ENCODE results near the gene GLDN. TPM values are rescaled to one million over a fixed set of nuclear protein-coding genes. Genes with fewer than 3 reads are reported as not detected.

GLDN gene
- total RNA-seq, 1 donor from 2014 or later, result not detected

DNA sequence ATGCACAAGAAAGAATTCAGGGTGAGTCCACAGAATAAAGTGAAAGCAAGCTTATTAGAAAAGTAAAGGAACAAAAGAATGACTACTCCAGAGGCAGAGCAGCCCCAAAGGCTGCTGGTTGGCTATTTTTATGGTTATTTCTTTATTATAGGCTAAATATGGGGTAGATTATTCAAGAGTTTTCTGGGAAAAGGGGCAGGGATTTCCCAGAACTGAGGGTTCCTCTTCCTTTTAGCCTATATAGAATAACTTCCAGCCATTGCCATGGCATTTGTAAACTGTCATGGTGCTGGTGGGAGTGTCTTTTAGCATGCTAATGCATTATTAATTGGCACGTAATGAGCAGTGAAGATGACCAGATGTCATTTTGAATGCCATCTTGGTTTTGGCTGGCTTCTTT is 13.6 kb downstream of the GLDN start:
- no peak overlapping the region for H3K27ac Mint-ChIP-seq (ENCODE audit: unreplicated experiment)
- DNase-seq (ENCODE audit: extremely low spot score, unreplicated experiment), result no peak
- peaks cover 3% of the 10 kb centered on the region for H3K4me1 Mint-ChIP-seq (ENCODE audit: unreplicated experiment)
- no peaks in the 10 kb centered on the region for H3K9me3 Mint-ChIP-seq (ENCODE audit: unreplicated experiment)
- TF ChIP-seq, protein P1, sequence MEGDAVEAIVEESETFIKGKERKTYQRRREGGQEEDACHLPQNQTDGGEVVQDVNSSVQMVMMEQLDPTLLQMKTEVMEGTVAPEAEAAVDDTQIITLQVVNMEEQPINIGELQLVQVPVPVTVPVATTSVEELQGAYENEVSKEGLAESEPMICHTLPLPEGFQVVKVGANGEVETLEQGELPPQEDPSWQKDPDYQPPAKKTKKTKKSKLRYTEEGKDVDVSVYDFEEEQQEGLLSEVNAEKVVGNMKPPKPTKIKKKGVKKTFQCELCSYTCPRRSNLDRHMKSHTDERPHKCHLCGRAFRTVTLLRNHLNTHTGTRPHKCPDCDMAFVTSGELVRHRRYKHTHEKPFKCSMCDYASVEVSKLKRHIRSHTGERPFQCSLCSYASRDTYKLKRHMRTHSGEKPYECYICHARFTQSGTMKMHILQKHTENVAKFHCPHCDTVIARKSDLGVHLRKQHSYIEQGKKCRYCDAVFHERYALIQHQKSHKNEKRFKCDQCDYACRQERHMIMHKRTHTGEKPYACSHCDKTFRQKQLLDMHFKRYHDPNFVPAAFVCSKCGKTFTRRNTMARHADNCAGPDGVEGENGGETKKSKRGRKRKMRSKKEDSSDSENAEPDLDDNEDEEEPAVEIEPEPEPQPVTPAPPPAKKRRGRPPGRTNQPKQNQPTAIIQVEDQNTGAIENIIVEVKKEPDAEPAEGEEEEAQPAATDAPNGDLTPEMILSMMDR (IDR thresholded peaks at IDR 0.05), result no peak
- no peak overlapping the region for H3K4me3 Mint-ChIP-seq (ENCODE audit: unreplicated experiment)
- peaks cover 30% of the 10 kb centered on the region for H3K27me3 Mint-ChIP-seq (ENCODE audit: unreplicated experiment)
- H3K36me3 Mint-ChIP-seq (ENCODE audit: unreplicated experiment), result no peaks in the 10 kb centered on the region

DNA sequence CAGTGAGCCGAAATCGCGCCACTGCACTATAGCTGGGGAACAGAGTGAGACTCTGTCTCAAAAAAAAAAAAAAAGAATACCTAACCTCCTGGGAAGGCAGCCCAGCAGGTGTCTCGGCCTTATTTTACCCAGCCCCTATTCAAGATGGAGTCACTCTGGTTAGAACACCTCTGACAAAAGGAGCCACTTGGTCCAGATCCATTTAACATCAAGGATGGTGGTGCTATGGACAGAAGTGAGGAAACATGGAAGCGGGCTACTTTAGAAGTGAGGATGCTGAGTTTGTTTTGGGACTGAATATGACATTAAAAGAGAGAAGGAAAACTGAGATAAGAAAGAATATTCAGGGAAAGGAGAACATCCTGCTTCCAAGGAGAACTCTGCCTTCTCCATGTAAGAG is 14.7 kb downstream of the GLDN start:
- Mint-ChIP-seq H3K36me3 (ENCODE audit: unreplicated experiment) (no peaks in the 10 kb centered on the region), H3K9me3 (ENCODE audit: unreplicated experiment) (no peaks in the 10 kb centered on the region), H3K4me1 (ENCODE audit: unreplicated experiment) (peaks cover 3% of the 10 kb centered on the region), H3K4me3 (ENCODE audit: unreplicated experiment) (no peak overlapping the region), H3K27ac (ENCODE audit: unreplicated experiment) (no peak overlapping the region), H3K27me3 (ENCODE audit: unreplicated experiment) (peaks cover 28% of the 10 kb centered on the region)
- TF ChIP-seq, protein P1 (IDR thresholded peaks at IDR 0.05), result no peak
- no peak for DNase-seq (ENCODE audit: extremely low spot score, unreplicated experiment)

DNA sequence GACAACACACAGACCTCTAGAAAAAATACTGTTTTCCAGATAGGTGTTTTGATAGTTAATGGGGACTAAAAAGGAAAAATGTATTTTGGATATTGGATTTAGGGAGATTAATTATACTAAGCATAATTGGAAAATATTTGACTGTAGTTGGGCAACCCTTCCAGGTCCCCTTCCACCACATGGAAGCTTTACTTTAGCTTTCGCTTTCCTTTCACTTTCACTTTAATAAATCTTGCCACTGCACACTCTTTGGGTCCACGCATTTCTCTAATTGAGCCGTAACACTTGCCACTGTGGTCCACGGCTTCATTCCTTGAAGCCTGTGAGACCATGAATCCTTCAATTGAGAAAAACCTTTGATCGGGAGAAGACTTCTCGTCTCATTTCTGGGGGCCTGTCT is 15.5 kb downstream of the GLDN start:
- Mint-ChIP-seq H3K9me3 (ENCODE audit: unreplicated experiment) (no peaks in the 10 kb centered on the region), H3K4me3 (ENCODE audit: unreplicated experiment) (no peak overlapping the region), H3K27ac (ENCODE audit: unreplicated experiment) (no peak overlapping the region), H3K27me3 (ENCODE audit: unreplicated experiment) (peaks cover 25% of the 10 kb centered on the region), H3K4me1 (ENCODE audit: unreplicated experiment) (peaks cover 3% of the 10 kb centered on the region), H3K36me3 (ENCODE audit: unreplicated experiment) (no peaks in the 10 kb centered on the region)
- no peak for DNase-seq (ENCODE audit: extremely low spot score, unreplicated experiment)
- TF ChIP-seq, protein P1 (IDR thresholded peaks at IDR 0.05), result no peak

DNA sequence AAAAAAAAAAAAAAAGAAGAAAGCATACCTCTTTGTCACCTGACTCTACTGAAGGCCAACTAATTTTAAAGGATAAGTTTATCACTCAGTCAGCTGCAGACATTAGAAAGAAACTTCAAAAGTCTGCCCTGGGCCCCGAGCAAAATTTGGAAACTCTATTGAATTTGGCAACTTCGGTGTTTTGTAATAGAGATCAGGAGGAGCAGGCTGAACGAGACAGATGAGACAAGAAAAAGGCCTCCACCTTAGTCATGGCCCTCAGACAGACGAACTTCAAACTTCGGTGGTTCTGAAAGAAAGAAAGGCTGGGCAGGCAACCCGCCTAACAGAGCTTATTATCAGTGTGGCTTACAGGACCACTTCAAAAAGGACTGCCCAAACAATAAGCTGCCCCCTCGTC is 18.5 kb downstream of the GLDN start:
- no peaks in the 10 kb centered on the region for H3K27me3 Mint-ChIP-seq (ENCODE audit: unreplicated experiment)
- no peak overlapping the region for H3K27ac Mint-ChIP-seq (ENCODE audit: unreplicated experiment)
- peaks cover 3% of the 10 kb centered on the region for H3K4me1 Mint-ChIP-seq (ENCODE audit: unreplicated experiment)
- H3K9me3 Mint-ChIP-seq (ENCODE audit: unreplicated experiment), result no peaks in the 10 kb centered on the region
- H3K4me3 Mint-ChIP-seq (ENCODE audit: unreplicated experiment), result no peak overlapping the region
- TF ChIP-seq, protein P1 (IDR thresholded peaks at IDR 0.05), result no peak
- H3K36me3 Mint-ChIP-seq (ENCODE audit: unreplicated experiment), result no peaks in the 10 kb centered on the region
- no peak for DNase-seq (ENCODE audit: extremely low spot score, unreplicated experiment)

DNA sequence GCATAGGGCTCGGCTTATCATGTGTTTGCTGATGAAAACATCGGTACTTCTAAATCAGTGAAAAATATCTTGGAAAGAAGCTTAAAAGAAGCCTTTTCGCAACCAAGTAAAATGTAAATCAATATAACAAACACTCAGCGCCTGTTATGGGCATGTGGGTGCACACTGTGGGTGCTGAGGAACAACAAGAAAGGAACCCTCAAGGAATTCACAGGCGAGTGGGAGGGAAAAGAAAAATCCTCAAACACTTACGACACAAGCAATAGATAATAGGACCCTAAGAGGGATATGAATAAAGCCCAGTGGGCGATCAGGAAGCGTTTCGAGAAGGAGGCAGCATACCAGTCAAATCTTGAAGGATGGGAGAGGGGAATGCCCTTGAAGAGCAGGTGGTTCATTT is 21.9 kb downstream of the GLDN start:
- Mint-ChIP-seq H3K4me1 (ENCODE audit: unreplicated experiment) (peaks cover 1% of the 10 kb centered on the region), H3K4me3 (ENCODE audit: unreplicated experiment) (no peak overlapping the region), H3K9me3 (ENCODE audit: unreplicated experiment) (no peaks in the 10 kb centered on the region), H3K36me3 (ENCODE audit: unreplicated experiment) (no peaks in the 10 kb centered on the region), H3K27me3 (ENCODE audit: unreplicated experiment) (peaks cover 12% of the 10 kb centered on the region), H3K27ac (ENCODE audit: unreplicated experiment) (no peak overlapping the region)
- TF ChIP-seq, protein P1 (IDR thresholded peaks at IDR 0.05), result no peak
- DNase-seq (ENCODE audit: extremely low spot score, unreplicated experiment), result no peak

Data from osteocyte (in vitro differentiated cells).